HL-60 (cell line): ENCODE measurements around the gene L1CAM.

Source experiments
- CTCF ChIP-seq: IDR thresholded peaks from one replicate; pipeline ENCODE4 v1.5.1; 2011; ENCODE audit warnings: low read length, control low read depth, inconsistent platforms; ENCODE audit not compliant: insufficient read depth
- GABPA ChIP-seq: IDR thresholded peaks from 2 replicates; pipeline ENCODE4 v1.6.1; 2012; ENCODE audit warnings: low read depth
- POLR2AphosphoS5 ChIP-seq: IDR thresholded peaks from 2 replicates; pipeline ENCODE4 v1.6.1; 2012; ENCODE audit warnings: low read depth
- REST ChIP-seq: IDR thresholded peaks from 2 replicates; pipeline ENCODE4 v1.6.1; 2012; ENCODE audit warnings: low read depth; ENCODE audit not compliant: insufficient replicate concordance
- SPI1 ChIP-seq: IDR thresholded peaks from 2 replicates; pipeline ENCODE4 v1.6.1; 2012; ENCODE audit warnings: low read depth, mild to moderate bottlenecking, borderline replicate concordance

- TF ChIP-seq CTCF (no peak), REST (no peak), POLR2AphosphoS5 (no peak), SPI1 (no peak), GABPA (no peak)
These were observed 64.9 kb downstream of the L1CAM start for GRCh38 chrX:153821066-153821465.
